HG02588 (cell line): ENCODE results near the gene TBC1D21.

Source experiments
- ATAC-seq: cut with Tn5 transposase; IDR thresholded peaks from one replicate; pipeline ENCODE4 v1.9.1; 2021; ENCODE audit warnings: mild to moderate bottlenecking, moderate library complexity; ENCODE audit not compliant: unreplicated experiment

Gene TBC1D21

DNA sequence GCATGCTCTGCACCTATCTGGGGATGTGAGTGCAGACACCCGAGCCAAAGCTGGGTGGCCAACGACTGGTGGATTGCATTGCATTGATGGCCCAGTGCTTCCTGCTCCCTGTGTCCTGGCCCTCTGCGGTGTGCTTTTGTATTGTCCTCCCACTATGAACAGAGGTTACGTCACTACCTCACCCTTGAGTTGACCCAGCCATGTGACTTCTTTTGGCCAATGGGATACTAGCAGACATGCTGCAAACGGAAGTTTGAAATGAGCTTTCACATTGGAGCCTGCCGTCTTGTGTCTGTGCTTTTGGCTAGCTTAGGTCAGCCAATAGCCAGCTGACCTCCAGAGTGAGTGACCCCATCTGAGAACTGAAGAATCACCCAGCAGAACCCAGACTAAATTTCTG lies 15.3 kb upstream of the TBC1D21 start:
- no peak for ATAC-seq

DNA sequence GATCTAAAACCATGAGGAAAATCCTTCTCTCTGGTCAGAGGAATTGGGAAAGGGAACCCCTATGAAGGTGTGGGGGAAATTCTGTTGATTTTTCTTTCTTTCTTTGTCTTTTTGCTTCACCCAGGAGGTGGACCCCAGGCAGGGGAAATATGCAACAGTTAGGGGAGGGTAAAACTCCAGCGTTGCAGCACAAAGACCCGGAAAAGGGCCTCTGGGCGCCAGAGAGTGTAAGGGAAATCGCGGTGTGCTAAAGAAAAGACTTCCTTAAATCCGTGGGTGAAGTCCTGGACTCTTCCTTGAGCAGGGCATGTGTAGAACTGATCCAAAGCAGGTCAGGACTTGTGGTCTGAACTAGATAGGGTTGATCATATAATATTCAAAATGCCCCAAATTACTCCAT lies 11.1 kb upstream of the TBC1D21 start:
- no peak for ATAC-seq

DNA sequence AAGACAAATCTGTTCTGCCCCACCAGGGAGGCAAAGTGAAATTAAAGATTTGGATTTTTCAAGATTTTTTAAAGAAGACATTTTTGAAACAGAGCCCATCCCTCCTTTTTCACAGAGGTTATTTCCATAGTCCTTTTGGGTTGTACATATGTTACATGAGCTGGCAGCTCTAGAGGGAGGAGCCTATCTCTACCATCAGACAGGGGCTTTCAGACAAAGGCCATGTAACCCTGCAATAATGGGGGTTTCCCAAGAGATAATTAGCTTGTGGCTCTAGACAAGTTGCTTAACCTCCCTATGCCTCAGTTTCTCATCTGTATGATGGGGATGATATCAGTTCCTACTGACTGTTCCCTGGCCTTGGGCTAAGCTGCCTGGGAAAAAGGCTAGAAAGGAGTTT lies 8.0 kb upstream of the TBC1D21 start:
- ATAC-seq: no peak

DNA sequence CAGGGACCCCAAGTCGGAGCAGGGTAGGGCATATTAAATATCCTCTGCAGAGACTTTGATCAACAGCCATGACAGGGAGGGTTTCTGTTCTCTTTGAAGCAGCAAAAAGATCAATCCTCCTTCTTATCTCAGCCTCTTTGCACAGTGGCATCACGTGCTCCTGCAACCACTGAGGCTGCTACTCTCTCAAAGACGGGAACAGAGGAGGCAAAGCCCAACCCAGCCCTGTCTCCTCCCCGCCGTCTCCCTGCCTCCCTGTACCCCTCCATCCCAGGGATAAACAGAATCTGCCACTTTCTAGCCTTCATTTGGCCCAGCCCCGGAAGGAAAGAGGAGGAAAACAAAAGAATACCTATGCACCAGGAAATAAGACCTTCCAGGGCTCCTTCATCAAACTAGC lies 7.5 kb upstream of the TBC1D21 start:
- ATAC-seq: no peak

DNA sequence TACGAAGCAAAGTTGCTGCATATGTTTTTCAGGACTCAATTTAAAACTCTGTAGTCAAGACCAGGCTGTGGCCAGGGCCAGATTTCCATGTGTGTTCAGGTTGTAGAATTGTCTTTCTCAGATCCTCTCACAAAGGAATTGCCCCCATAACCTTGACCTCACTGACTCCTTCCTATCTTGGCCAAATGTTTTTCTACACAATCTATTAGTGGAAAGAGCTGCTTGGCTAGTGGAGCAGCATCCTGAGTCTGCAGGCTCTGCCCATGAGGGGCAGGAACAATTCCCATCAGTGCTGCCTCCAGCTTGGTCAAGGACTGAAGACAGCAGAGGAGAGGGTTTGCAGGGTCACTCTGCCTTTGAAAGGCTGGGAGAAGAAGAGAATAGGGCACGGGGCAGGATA lies 6.9 kb upstream of the TBC1D21 start:
- no peak for ATAC-seq

DNA sequence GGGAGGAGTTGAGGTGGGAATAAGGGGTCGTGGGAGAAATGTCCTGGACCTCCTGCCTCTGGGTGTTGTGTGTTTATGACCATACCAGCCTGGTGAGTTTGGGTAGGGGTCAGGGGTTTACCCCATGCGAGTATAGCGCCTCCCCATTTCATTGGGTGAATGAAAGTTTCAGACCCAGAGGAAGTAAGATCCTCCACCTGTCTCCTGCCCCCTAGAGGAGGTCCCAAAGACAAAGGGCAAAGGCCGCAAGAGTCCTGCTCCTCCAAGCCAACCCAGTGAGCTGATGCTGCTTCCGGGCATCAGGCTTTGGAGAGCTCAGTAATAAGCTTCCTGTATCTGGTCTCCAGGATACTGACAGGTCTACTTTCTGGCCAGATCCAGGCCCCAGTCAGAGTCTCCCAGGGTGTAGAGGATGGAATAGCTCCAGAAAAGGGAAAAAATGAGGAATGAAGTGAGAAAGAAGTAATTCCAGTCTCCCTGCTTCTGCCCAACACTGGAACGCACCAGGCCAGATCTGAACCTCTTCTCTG lies 6.4 kb upstream of the TBC1D21 start:
- no peak for ATAC-seq

DNA sequence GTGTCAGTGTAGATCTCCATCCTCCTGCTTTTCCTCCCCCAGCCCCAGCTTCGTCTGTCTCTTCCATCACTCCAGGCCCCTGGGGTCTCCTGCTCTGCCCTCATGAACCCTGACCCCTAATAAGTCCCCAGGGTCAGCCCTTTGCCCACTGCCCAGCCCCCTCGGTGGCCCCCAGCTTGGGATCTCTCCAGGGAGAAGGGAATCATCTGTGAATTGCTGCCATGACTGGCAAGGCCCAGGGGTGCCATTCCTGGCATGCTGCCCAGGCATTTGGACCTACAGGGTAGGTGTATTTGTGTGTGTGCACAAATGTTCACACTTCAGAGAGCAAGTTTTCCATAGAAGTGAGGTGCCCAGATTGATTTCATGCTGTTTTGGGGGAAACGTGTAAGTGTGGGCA lies 5.9 kb upstream of the TBC1D21 start:
- ATAC-seq: no peak

DNA sequence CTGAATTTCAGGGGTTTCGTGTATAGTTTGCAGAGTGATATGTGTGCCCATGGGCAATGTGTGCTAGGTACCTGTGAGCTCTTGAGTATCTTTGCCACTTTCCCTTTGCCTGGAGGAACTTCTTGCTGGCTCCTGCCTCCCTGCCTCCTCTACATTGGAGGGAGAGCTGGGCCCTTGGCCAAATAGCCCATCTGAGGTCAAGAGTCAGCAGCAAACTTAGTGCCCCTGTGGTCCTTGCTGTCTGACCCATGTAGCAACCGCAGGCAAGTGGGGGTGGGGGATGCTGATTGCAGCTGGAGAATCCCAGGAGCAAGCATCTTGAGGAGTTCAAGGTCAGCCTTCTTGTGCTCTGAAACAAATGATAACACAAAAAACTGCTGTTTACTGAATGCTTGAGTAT lies 5.4 kb upstream of the TBC1D21 start:
- no peak for ATAC-seq

DNA sequence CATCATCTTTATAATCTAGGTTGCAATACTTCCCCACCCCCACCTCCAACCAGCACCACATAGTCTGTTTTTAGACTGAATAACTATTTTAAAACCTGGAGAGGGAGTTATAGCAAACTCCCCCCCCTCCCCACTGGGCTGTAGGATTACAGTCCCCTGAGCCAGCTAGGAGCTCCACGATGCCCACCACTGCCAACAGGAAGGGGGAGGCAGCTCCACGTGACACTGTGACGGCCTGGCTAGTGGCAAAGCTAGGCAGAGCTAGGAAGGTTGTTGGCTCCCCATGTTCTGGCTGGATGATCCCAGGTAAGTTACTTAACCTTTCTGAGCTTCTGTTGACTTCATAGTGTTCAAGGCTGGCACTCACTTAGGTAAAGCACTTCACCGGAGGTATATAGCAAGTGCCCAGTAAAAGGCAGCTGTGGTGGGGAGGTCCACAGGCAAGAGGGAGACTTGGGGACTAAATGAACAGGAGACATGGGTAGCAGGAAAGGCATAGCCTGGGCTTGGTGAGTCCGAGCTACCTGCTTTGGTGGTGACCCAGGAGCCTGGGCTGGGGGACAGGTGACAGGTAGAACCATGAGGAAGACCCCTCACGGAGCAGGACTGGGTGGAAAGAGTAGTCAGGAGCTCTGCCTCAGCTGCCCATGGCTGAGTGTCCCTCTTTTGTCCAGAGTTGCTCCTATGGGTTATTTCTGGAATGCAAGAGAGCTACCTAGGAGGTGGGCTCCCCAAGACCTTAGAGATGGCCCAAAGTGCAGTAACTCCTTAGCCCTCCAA lies 4.0 kb upstream of the TBC1D21 start:
- ATAC-seq: no peak

DNA sequence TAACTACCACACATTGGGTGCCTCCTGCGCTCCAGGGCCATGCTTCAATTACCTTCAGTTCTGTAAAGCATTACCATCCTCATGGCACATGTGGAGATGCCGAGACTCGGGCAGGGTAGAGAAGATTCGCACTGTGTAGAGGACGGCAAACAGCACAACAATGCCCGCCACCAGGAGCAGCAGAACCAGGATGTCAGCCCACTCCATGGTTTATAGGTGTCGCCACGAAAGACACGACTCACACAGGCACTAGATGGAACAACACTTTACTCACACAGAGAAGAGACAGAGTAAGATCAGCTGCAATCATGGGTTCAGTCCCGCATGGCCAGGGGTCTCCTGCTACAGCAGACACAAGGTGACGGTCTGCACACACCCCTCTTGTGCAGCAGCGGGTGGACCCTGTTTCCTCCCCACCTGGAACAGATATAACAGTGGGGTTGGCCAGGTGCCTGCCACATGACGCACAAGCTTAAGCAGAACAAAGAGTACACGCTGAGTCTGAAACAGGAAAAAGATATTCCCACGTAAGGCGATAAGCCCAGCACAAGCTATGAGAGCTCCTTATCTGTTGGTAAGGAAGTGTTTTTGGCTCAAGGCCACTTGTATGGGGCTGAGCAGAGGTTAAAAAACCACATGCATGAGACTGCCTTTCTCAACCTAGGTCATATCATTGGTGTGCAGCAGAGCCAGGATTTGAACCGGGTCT lies 2.5 kb upstream of the TBC1D21 start:
- ATAC-seq: no peak

DNA sequence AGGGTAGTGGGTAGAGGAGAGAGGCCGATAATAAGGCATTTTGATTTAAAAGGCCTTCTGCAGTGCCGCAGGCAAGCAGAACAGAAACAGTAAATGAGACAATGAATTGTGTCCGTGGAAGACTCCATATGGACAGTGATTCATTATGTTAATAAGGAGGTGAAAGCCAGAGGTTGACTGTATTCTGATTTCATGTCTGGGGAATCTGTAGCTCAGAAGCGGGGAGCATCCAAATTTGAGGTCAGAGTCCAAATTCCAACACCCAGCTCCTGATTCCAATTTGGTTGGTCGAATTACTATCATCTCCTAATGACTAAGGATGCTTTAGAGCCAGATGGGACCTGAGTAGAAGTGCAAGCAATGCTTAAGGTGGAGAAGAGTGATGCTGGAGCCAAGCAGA lies 1.0 kb upstream of the TBC1D21 start:
- ATAC-seq: no peak

DNA sequence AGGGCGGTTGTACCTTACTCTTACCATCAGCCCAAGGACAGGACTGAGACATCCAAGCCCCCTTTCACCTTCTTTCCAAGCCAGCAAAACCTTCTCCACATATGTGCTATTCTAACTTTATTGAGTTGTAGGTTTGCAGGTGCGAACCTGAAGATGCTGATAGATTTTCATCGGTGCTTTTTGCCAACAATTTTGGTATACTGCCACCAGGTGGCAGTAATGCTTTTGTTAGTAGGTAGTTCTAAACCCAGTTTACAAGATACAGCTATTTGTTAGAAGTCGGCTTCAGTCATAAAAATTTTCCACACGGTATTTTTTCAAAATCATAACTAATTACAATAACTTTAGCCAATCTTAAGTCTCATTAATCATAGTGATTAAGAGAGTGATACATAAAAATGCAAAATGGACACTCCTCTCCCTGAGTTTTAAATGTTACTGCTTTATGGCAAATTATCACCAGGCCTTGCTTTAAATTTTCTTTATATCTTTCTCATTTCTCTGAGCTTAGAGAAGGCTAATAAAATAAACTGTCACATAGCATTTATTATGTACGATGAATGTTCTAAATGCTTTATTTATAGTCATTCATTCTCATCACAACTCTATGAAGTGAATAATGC lies 636 bp downstream of the TBC1D21 start:
- ATAC-seq: no peak

DNA sequence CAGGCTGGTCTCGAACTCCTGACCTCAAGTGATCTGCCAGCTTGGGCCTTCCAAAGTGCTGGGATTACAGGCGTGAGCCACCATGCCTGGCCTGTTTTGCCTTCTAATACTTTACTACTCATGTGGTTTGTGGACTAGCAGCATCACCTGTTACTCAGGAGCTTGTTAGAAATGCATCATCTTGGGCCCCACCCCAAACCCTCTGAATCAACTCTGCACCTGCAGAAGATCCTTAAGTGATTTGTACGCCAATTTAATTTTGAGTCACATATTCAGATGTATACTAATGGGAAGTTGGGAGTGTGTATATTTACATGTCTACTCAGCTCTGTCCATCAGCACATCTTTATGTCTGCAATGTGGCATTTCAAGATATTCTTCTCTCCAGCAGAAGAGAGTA lies 6.1 kb downstream of the TBC1D21 start:
- ATAC-seq: no peak

DNA sequence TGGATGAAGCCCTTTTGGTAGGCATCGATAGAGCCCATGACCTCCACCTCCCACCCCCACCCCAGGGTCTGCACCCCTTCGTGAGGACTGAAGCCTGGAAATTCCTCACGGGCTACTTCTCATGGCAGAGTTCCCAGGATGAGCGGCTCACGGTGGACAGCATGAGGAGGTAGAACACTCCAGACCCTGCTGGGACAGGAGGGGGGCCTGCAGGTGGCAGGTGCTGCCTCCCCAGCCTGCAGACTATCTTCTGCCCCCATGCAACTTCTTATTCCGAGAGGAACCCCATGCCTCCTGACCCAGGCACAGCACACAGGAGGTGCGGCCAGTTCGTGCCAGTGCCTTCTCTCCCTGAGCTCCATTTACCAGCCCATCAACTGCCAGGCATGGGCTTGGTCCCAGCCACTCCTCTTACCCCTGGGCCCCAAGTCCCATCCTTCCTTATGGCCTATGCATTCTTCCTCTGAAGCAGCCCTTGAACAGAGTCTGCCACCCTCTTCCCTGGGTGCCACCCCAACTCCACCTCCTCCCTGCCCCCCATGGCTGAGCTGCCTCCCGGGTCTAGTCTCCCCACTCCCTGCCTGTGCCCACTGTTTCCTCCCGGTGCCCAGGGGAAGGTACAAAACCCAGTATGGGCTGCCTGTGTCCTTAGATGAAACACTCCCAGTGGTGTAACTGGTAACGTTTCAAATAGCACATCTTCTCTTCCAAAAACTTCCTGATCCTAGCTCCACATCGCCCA lies 8.4 kb downstream of the TBC1D21 start:
- ATAC-seq: no peak

DNA sequence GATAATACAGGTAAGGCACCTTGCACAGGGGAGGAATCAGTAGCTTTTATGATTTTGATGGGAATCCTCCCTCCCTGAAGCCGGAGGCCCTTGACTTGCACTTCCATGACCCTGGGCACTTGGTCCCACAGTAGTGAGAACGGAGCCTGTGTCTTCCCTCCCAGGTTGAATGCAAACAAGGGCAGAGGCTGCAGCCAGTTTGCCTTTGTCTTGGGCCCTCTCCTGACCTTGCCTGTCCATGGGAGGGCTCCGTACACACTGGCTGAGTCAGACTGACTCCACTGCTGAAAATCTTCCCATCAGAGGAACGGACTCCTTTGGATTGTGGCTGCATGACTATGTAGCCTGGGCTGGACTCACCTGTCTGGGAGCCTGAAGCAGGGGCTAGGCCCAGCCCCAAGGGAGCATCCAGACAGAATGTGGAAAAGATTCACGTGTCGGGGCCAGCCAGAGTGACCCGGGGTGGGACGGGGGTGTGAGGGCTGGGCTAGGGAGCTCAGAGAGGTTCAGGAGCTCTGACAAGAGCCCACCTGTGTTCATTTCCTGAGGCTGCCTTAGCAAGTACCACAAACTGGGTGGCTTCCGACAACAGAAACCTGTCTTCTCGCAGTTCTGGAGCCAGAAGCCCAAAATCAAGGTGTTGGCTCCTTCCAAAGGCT lies 9.5 kb downstream of the TBC1D21 start:
- ATAC-seq: no peak

DNA sequence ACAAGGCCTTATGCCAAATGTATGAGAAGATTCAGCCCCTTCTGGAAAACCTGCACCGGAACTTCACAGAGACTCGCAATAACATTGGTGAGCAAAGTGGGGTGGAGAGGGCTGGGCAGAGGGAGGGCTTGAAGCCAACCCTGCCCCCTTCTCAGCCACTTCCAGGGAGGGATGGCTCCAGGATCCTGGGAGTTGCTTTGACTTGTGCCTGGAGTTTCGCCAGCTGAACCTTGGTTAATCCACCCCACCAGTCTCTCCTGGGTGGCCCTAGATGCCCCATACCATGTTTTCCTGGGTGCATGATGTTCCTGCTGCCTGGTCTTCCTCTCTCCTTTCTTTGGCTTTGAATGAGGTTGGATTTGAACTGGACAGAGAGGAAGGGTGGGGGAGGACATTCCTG lies 10.8 kb downstream of the TBC1D21 start:
- no peak for ATAC-seq

DNA sequence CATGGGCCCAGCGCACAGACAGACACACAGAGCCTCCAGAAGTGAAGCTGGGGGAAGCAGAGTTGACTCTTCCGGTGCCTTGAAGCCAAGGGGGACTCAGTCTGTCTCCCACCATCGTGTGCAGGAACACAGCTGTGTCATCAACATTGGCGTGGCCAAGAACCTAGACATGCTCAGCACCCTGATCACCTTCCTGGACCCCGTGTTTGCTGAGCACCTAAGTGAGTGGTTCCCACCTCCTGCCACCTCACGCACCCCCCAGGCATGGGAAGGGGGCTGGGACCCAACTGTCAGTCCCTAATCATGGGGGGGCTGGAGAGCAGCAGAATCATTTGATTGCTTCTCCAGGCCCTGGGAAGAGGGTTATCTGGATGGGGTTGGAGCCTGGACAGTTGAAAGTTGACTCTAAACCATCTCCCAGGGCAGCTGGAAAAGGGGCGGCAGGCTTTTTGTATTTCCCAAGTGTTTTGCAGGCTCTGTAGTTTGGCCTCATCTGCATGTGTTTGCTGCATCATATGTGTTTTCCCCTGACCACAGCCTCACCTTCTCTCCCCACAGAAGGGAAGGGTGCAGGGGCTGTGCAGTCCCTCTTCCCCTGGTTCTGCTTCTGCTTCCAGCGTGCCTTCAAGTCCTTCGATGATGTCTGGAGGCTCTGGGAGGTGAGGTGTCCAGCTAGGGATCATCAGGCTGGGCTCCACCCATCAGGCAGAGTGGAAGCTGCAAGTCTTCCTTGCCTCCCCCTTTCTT lies 12.8 kb downstream of the TBC1D21 start:
- no peak for ATAC-seq

DNA sequence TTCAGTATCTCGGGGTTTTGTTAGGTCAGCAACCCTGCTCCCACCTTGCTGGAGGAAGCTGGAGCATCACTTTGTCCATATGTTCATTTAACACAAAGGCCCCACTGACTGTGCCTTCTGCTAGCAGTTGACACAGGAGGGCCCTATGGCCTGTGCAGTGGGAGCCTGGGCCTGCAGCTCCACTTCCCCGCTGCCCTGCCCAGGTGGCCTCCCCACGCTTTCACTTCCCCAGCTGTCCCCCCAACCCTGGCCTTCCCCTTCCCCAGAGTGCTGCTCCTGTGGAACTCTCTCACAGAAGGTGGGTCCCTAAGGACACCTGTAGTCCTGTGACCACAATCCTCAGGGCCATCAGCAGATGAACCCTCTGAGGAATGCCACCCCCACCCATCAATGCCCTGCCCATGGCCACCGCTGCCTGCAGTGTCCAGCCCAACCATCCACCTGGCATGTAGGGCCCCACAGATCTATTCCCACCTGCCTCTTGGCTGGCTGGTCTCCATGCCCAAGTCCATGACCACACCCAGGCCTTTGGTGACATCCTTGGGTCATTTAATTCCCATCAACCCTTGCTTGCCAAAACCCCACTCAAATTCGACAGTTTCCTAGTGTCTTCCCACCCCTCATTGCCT lies 13.5 kb downstream of the TBC1D21 start:
- ATAC-seq: no peak

DNA sequence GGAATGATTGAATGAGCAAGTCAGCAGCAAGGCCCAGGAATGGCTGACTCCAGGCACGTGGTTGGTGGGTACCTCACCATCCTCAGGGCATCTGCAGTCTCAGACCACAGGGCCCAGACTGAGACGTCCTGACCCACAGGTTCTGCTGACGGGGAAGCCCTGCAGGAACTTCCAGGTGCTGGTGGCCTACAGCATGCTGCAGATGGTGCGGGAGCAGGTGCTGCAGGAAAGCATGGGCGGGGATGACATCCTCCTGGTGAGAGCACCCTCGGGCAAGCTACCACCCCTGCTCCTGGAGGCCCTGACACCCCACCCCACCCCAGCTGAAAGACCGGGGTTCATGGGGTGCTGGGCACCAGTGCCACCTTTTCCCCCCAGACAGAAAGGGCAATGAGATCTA lies 14.1 kb downstream of the TBC1D21 start:
- ATAC-seq: no peak
